ENCODE data around the gene CDK16. TPM values are rescaled to one million over a fixed set of nuclear protein-coding genes. Genes with fewer than 3 reads are reported as not detected.

CDK16 gene
- total and polyA plus RNA-seq, 8 donors = 29.9 to 47.9 (median 37.1) TPM

GRCh38 chrX:47235691-47236103 lies 17.2 kb downstream of the CDK16 start:
- Histone ChIP-seq H3K27ac (no peak overlapping the region), H3K4me3 (no peak overlapping the region), H3K4me1 (no peaks in the 10 kb centered on the region), H3K9me3 (no peaks in the 10 kb centered on the region), H3K27me3 (peaks cover 0 to 10% (median 0%) of the 10 kb centered on the region in 4 donors), H3K36me3 (no peaks in the 10 kb centered on the region)
- intact Hi-C loops (cut with DNase I) = no loop called here
- WGBS, 2 donors = 75 to 80% methylated on average over 4 of the region's 4 CpGs
- ATAC-seq = no peak
- no peak for TF ChIP-seq CTCF (IDR thresholded peaks at IDR 0.05)
- no peak for FAIRE-seq
- no peak for DNase-seq

GRCh38 chrX:47239199-47239598 lies 20.7 kb downstream of the CDK16 start:
- TF ChIP-seq CTCF (IDR thresholded peaks at IDR 0.05) = no peak

GRCh38 chrX:47239898-47240545 lies 21.5 kb downstream of the CDK16 start:
- ATAC-seq = no peak
- no peak for TF ChIP-seq CTCF (IDR thresholded peaks at IDR 0.05)
- WGBS, 2 donors = 93 to 96% methylated on average over 12 of the region's 12 CpGs
- H3K4me1 ChIP-seq = no peaks in the 10 kb centered on the region
- H3K27me3 ChIP-seq = no peaks in the 10 kb centered on the region
- intact Hi-C loops (cut with DNase I) = no loop called here
- no peak for FAIRE-seq
- no peaks in the 10 kb centered on the region for H3K9me3 ChIP-seq
- H3K4me3 ChIP-seq = no peak overlapping the region
- no peaks in the 10 kb centered on the region for H3K36me3 ChIP-seq
- no peak for DNase-seq
- no peak overlapping the region for H3K27ac ChIP-seq

More at GRCh38 chrX:47239199-47239598, 20.7 kb downstream of the CDK16 start:
- Histone ChIP-seq H3K27me3 (peaks cover 0 to 6% (median 0%) of the 10 kb centered on the region in 4 donors), H3K4me3 (no peak overlapping the region), H3K9me3 (no peaks in the 10 kb centered on the region), H3K27ac (no peak overlapping the region), H3K4me1 (no peaks in the 10 kb centered on the region), H3K36me3 (no peaks in the 10 kb centered on the region)
- FAIRE-seq (no peak), DNase-seq (no peak), ATAC-seq (no peak)
- intact Hi-C loops (cut with DNase I) = no loop called here
- WGBS, 2 donors = 85% methylated on average over 8 of the region's 8 CpGs

- no peak for ATAC-seq
- no peaks in the 10 kb centered on the region for H3K9me3 ChIP-seq
- WGBS, 2 donors = 82 to 88% methylated on average over 7 of the region's 7 CpGs
These were observed 22.1 kb downstream of the CDK16 start for GRCh38 chrX:47240619-47241018.

More at GRCh38 chrX:47240619-47241018, 22.1 kb downstream of the CDK16 start:
- H3K27me3 ChIP-seq = no peaks in the 10 kb centered on the region
- H3K36me3 ChIP-seq = no peaks in the 10 kb centered on the region
- intact Hi-C loops (cut with DNase I) = no loop called here
- H3K4me3 ChIP-seq = no peak overlapping the region
- no peak for TF ChIP-seq CTCF (IDR thresholded peaks at IDR 0.05)
- no peak overlapping the region for H3K27ac ChIP-seq
- DNase-seq (no peak), FAIRE-seq (no peak)
- no peaks in the 10 kb centered on the region for H3K4me1 ChIP-seq

Measured in pancreas (tissue), 10 donors.